COLO668 (cell line): ENCODE results near the gene PACRG.
"Not testable (repeated sequence)": the region's sequence is repeated elsewhere in the genome, so short reads cannot be mapped to it uniquely, and the experiment has no call there.

Experiments used
- DNase-seq: peaks from one replicate; lab custom pipeline; 2025; ENCODE audit not compliant: unreplicated experiment; lab: John Stamatoyannopoulos, UW

The PACRG gene

DNA sequence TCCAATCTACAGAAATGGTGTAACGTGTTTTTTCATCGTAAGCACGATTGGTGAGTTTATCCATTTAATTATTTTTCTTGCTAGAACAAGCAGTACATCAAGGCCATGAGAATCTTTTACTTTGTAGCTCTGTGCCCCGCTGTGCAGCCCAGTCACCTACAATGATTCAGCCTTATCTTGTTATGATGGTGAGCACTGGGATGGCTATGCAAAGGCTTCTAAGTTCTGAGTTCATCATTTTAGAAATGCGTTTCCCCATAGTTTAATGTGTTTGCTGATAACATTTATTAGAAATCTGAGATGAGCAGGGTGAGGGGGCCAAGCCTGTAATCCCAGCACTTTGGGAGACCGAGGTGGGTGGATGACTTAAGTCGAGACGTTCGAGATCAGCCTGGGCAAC is 575.0 kb downstream of the PACRG start:
- DNase-seq = no peak

DNA sequence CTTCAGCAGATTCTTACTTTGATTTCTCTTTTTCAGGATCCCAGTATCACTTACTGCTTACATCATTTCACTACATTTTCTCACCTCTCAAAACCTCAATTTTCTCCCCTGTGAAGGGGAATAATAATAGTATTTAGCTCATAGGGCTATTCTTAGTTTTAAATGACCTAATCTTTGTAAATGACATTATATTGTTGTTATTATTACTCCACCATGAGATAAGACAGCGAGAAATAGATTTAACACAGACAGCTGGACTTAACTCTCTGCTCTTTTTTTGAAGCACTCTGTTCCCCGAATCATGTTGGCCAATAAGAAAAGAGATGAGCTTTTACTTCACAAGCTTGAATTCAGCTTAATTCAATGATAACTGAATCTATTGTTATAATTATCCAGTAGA is 578.2 kb downstream of the PACRG start:
- no peak for DNase-seq

DNA sequence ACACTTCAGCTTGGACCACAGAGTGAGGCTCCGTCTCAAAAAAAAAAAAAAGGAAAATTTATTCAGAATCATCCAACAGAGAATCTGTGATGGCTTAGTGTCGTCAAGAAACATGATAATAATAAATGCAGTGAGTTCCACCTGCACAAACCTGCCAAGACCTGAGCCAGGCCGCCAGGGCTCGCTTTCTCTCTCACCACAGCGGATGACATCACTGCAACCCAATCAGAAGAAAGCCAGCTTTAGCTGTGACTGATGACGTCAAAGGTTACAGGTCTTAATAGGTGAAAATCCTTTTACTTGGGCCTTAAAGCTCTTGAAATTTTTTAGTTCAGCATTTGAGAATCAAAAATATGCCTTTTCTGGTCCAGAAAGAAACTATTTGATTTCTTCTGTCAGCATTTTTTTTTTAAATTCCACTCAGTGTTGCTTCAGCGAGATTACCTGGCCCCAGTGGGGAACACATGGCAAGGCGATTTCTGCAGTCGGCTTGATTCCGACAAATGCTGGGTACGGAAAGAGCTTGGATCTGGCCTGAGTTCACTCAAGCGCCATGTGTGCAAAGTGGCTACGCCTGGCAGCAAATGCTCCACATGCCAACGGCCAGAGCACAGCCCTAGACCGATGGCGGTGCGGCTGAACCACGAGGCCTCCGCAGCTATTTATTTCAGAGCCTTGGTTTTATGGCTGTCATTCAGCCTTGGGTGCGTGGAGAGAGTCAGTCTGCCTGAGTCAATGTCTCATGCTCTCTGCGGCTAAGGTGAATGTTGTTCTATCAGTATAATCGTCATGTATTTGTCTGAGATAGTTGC is 581.1 kb downstream of the PACRG start:
- no peak for DNase-seq

- no peak for DNase-seq
These were observed 581.8 kb downstream of the PACRG start for GRCh38 chr6:163309491-163310026.

GRCh38 chr6:163310096-163310972 is 582.6 kb downstream of the PACRG start:
- DNase-seq = no peak

GRCh38 chr6:163310973-163311383 is 583.2 kb downstream of the PACRG start:
- no peak for DNase-seq

DNA sequence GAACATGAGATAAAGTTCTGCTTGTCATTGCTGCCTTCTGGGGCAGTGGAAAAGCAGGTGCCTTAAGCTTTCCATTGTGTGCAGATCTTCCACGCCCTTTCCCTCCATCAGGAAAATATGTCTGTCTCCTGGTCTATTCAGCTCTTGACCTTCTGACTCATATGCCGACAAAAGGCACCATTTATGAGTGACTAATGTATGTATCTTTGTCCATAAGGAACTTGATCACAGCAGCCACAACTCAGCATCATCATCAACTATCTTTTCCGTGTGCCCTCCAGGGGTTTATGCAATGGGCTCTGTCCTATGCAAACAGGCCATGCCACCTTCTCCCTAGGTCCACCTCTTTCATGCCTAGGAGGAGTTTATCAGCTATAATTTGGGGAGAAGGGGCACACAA is 584.1 kb downstream of the PACRG start:
- no peak for DNase-seq

DNA sequence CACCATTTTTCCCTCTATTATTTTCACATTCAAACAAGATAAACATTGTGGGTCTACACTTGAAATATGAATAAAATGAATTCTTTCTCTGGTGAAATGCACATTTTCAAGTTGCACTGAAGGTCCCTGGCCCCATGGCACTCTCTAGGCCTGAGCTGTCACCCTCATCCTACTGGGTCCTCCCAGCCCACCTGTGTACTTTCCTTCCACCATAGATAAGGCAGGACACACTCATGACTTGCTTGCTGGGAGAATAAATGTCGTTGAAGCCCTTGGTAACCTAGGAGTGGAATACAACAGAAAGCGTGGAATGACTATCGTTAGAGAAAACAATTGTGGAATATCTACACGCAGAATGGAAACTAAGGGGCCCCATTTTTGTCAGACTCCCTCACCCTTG is 585.8 kb downstream of the PACRG start:
- no peak for DNase-seq

DNA sequence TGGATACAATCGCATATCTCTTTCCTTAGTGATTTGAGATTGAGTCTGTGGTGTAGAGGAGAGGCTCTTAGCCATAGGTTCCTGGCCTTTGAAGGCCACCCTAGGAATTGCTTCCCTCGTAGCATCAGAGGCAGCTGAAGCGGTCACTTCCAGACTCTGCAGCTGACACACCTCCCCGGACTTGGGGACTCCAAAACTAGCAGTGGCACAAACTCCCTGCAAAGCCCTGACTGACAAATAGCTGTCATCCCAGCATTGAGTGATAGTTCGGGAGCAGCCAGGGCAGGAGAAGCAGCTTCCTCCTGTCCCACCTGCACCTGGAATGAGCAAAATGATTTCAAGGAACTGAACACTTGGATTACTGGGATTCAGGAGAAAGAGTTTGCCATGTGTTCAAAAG is 586.2 kb downstream of the PACRG start:
- DNase-seq = no peak

DNA sequence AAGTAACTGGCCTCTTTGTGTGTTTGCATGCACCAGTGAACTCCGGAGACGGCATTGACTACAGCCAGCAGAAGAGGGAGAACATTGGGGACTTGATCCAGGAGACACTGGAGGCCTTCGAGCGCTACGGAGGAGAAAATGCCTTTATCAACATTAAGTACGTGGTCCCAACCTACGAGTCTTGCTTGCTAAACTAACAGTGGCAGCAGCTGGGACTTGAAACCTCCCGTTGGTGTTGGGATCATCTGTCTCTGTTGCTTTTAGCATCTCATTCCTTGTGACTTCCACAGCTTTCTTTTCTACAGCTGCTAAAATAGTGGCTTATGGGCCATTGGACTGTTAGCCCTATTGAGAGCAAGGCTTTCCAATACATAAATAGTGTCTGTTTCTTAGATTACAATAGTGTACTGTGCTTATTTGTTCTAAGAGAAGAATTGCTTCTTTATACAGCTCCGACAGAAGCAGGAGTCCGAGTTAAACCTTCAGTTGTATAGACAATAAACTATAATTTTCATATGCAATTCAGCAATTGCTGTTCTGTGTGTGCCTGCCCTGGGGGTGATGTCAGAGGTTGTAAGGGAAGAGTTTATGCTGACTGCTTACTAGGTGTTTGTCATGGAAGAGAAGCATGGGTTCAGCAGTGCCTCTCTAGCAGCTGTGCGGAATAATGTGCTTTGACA is 587.2 kb downstream of the PACRG start:
- DNase-seq = no peak

DNA sequence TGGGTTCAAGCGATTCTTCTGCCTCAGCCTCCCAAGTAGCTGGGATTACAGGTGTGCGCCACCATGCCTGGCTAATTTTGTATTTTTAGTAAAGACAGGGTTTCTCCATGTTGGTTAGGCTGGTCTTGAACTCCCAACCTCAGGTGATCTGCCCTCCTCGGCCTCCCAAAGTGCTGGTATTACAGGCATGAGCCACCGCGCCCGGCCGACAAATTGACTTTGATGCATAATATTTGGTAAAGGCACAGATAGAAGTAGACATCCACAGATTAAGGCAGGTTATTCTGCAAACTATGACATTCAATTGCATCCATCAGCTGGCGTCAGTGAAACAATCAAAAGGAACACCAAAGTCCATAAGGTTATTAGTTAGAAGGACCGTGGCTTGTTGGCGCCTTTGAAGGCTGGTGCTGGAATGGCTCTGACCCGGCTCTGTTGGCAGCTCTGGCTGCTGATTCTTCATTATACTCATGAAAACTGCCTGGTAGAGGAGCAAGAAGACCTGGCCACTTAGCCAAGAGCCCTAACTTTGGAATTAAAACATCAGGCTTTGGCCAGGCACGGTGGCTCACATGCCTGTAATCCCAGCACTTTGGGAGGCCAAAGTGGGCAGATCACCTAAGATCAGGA is 589.2 kb downstream of the PACRG start:
- not testable (repeated sequence) for DNase-seq

- DNase-seq = no peak
These were observed 590.5 kb downstream of the PACRG start for GRCh38 chr6:163318071-163318786.

GRCh38 chr6:163319609-163320366 is 592.0 kb downstream of the PACRG start:
- DNase-seq = no peak

- DNase-seq = no peak
These were observed 592.6 kb downstream of the PACRG start for GRCh38 chr6:163320402-163320801.

DNA sequence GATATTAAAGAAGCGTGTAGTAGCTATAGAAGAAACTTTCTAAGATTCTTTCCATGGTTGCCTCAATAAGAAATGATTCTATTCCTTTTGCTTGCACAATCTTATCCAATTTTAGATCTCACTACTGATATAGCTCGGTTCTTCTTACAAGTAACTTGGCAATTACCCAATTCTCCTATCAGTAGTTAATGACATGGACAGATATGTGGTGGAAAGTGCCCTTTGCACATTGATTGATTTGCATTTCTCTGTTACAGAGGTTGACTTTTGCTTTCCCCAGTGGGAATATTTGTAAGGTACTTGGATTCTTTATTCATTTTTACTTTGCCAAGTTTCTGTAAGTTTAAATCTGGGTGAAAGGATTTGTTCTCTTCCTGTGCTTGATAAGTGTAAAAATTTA is 593.0 kb downstream of the PACRG start:
- DNase-seq = no peak

- no peak for DNase-seq
These were observed 593.9 kb downstream of the PACRG start for GRCh38 chr6:163321717-163322116.

- DNase-seq = no peak
These were observed 595.5 kb downstream of the PACRG start for GRCh38 chr6:163323274-163323673.

- no peak for DNase-seq
These were observed 595.9 kb downstream of the PACRG start for GRCh38 chr6:163323705-163324104.

DNA sequence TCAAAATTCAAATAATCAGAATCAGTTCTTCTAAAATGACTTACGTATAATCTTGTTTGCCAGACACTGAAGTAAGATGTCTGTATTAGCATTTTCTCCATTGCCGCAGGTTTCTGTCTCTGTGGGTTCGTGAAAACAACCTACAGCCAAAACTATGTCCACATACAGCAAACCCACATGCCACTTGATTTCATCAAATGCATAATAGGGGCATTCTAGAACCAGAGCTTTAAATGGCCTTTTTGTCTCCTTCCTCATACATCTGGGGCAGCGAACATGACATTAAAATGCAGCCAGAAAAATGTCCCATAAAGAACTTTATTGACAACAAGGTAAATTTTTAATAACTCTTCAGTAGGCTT is 596.5 kb downstream of the PACRG start:
- no peak for DNase-seq
